PC-9 (cell line): Measurements from ENCODE around the gene SIK3. TPM values are rescaled to one million over a fixed set of nuclear protein-coding genes. Genes with fewer than 3 reads are reported as not detected.
"Not testable (repeated sequence)": the region's sequence is repeated elsewhere in the genome, so short reads cannot be mapped to it uniquely, and the experiment has no call there.

ENCODE experiments used
- BruUV-seq: library from RNA; stranded (reverse); fragments of 400-500 nt; replicated peaks from 2 replicates; lab custom pipeline; 2021; lab: Mats Ljungman, UMichigan
- CTCF ChIA-PET: fragments of 300-600 bp; sonication (Branson Sonifier 250); formaldehyde crosslinking; loops from one replicate; lab custom pipeline; 2022; ENCODE audit warnings: antibody characterized with exemption; lab: Charles Lee
- POLR2A ChIA-PET: fragments of 300-600 bp; sonication (Branson Sonifier 250); formaldehyde crosslinking; loops from one replicate; lab custom pipeline; 2022; ENCODE audit warnings: antibody characterized with exemption; ENCODE audit not compliant: unreplicated experiment; lab: Charles Lee
- DNase-seq, 2 experiments: peaks; one replicate each; pipeline versions ENCODE4 v3.0.0 to v3.0.0-alpha.2; 2015 to 2022; ENCODE audit warnings: mixed read lengths in 1 of 2
- H2AFZ ChIP-seq: fragments of 200-600 bp; sonication (generic); 2 replicates; pipeline ENCODE4 v1.8.1; 2017; ENCODE audit warnings: antibody characterized with exemption
- H3F3A ChIP-seq: fragments of 200-600 bp; sonication (generic); 2 replicates; pipeline ENCODE4 v1.8.1; 2017; ENCODE audit warnings: antibody characterized with exemption, mild to moderate bottlenecking, low read depth; ENCODE audit not compliant: insufficient read depth
- H3K27ac ChIP-seq: fragments of 200-600 bp; sonication (generic); 2 replicates; pipeline ENCODE4 v1.6.1; 2016; ENCODE audit warnings: mixed run types
- H3K27me3 ChIP-seq: fragments of 200-600 bp; sonication (generic); 2 replicates; pipeline ENCODE4 v1.6.1; 2016; ENCODE audit warnings: low read depth, mixed run types; ENCODE audit not compliant: insufficient read depth
- H3K36me3 ChIP-seq: fragments of 200-600 bp; sonication (generic); 2 replicates; pipeline ENCODE4 v1.6.1; 2016; ENCODE audit warnings: low read depth, mixed run types
- H3K4me1 ChIP-seq: fragments of 200-600 bp; sonication (generic); replicated peaks from 2 replicates; pipeline ENCODE4 v1.6.1; 2016; ENCODE audit warnings: mixed run types; ENCODE audit not compliant: insufficient read depth
- H3K4me2 ChIP-seq: fragments of 200-600 bp; sonication (generic); 2 replicates; pipeline ENCODE4 v1.6.1; 2017; ENCODE audit warnings: mixed run types
- H3K4me3 ChIP-seq: fragments of 200-600 bp; sonication (generic); 2 replicates; pipeline ENCODE4 v1.6.1; 2016; ENCODE audit warnings: mixed run types
- H3K79me2 ChIP-seq: fragments of 200-600 bp; sonication (generic); 2 replicates; pipeline ENCODE4 v1.6.1; 2017; ENCODE audit warnings: low read depth, mixed run types
- H3K9me2 ChIP-seq: fragments of 200-600 bp; sonication (generic); 2 replicates; pipeline ENCODE4 v1.8.1; 2017; ENCODE audit warnings: mild to moderate bottlenecking; ENCODE audit not compliant: insufficient read depth
- H3K9me3 ChIP-seq: fragments of 200-600 bp; sonication (generic); 2 replicates; pipeline ENCODE4 v1.8.1; 2016; ENCODE audit warnings: low read depth; ENCODE audit not compliant: insufficient read depth
- H4K20me1 ChIP-seq: fragments of 200-600 bp; sonication (generic); 2 replicates; pipeline ENCODE4 v1.8.1; 2017; ENCODE audit not compliant: insufficient read depth
- EZH2 ChIP-seq: fragments of 200-600 bp; sonication (generic); IDR thresholded peaks from 2 replicates; pipeline ENCODE4 v1.8.0; 2017; ENCODE audit warnings: antibody characterized with exemption, low read depth
- intact Hi-C: fragments of 100-400 bp; cut with micrococcal nuclease; formaldehyde crosslinking; loops from one replicate; pipeline ENCODE4 v1.10.0; 2022; ENCODE audit not compliant: unreplicated experiment
- total RNA-seq: library from RNA; stranded (reverse); gene quantifications from 2 replicates; pipeline ENCODE4 v1.2.3, GENCODE V29; 2021
- TF ChIP-seq, protein P1 (sequence below): fragments of 200-600 bp; sonication (generic); conservative IDR thresholded peaks from 2 replicates; pipeline ENCODE4 v1.6.1; 2017; ENCODE audit warnings: mixed run types, antibody characterized with exemption, mild to moderate bottlenecking, moderate library complexity

The SIK3 gene
- total RNA-seq, 1 experiment from 2014 or later: 30.2 TPM

GRCh38 chr11:117037279-117037974, 60.8 kb downstream of the SIK3 start:
- Histone ChIP-seq H3K36me3 (no peaks in the 10 kb centered on the region), H3K4me1 (peaks cover 17% of the 10 kb centered on the region), H3K4me2 (no peak overlapping the region), H2AFZ (no peak overlapping the region), H4K20me1 (peaks cover 11% of the 10 kb centered on the region; the same call in 1 of the 2 replicates), H3K9me3 (no peaks in the 10 kb centered on the region), H3F3A (peaks cover 13% of the 10 kb centered on the region; the same call in 1 of the 2 replicates), H3K79me2 (peaks cover 30% of the 10 kb centered on the region), H3K27me3 (no peaks in the 10 kb centered on the region), H3K9me2 (no peaks in the 10 kb centered on the region), H3K4me3 (no peak overlapping the region), H3K27ac (no peak overlapping the region)
- ChIA-PET POLR2A (no interaction called here), CTCF (no interaction called here)
- no peak for DNase-seq
- no TSS peak for BruUV-seq
- intact Hi-C loops: no loop called here
- TF ChIP-seq, protein P1, sequence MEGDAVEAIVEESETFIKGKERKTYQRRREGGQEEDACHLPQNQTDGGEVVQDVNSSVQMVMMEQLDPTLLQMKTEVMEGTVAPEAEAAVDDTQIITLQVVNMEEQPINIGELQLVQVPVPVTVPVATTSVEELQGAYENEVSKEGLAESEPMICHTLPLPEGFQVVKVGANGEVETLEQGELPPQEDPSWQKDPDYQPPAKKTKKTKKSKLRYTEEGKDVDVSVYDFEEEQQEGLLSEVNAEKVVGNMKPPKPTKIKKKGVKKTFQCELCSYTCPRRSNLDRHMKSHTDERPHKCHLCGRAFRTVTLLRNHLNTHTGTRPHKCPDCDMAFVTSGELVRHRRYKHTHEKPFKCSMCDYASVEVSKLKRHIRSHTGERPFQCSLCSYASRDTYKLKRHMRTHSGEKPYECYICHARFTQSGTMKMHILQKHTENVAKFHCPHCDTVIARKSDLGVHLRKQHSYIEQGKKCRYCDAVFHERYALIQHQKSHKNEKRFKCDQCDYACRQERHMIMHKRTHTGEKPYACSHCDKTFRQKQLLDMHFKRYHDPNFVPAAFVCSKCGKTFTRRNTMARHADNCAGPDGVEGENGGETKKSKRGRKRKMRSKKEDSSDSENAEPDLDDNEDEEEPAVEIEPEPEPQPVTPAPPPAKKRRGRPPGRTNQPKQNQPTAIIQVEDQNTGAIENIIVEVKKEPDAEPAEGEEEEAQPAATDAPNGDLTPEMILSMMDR: no peak
- no peak for TF ChIP-seq EZH2

GRCh38 chr11:117034901-117035300, 63.3 kb downstream of the SIK3 start:
- BruUV-seq: no TSS peak
- no peaks in the 10 kb centered on the region for H3K9me2 ChIP-seq
- no peak for DNase-seq
- ChIA-PET CTCF (no interaction called here), POLR2A (no interaction called here)
- no peaks in the 10 kb centered on the region for H3K36me3 ChIP-seq
- intact Hi-C loops: no loop called here
- H3K9me3 ChIP-seq: no peaks in the 10 kb centered on the region
- H4K20me1 ChIP-seq: peaks cover 11% of the 10 kb centered on the region; the same call in 1 of the 2 replicates
- peaks cover 13% of the 10 kb centered on the region; the same call in 1 of the 2 replicates for H3F3A ChIP-seq
- H3K4me1 ChIP-seq: peaks cover 10% of the 10 kb centered on the region
- H3K4me3 ChIP-seq: no peak overlapping the region
- no peak for TF ChIP-seq EZH2
- TF ChIP-seq, protein P1: no peak
- peaks cover 21% of the 10 kb centered on the region; the same call in 1 of the 2 replicates for H3K79me2 ChIP-seq
- no peak overlapping the region for H3K27ac ChIP-seq
- no peak overlapping the region for H3K4me2 ChIP-seq
- H3K27me3 ChIP-seq: no peaks in the 10 kb centered on the region
- no peak overlapping the region for H2AFZ ChIP-seq

- POLR2A ChIA-PET: interaction anchor here (0.6 to 0.7 kb wide), 3 partner anchors 40 to 290 kb away, joined by 3 read pairs; no protein-coding TSS in a partner anchor
- peaks cover 44% of the 10 kb centered on the region for H3F3A ChIP-seq
- no peaks in the 10 kb centered on the region for H3K27me3 ChIP-seq
- TF ChIP-seq EZH2: no peak
- TF ChIP-seq, protein P1: no peak
- no peaks in the 10 kb centered on the region for H3K9me3 ChIP-seq
- H3K4me3 ChIP-seq: no peak overlapping the region; the same call in 1 of the 2 replicates
- peaks cover 46% of the 10 kb centered on the region for H3K4me1 ChIP-seq
- intact Hi-C loops: loop anchor here (5.0 kb wide), 1 partner anchor 71 kb away; the partner anchor contains the start of gene SIK3
- peak in 1 of 2 experiments; percentile 93 for DNase-seq
- peak overlapping the region; percentile 73 for H3K27ac ChIP-seq
- no peaks in the 10 kb centered on the region for H3K9me2 ChIP-seq
- no peaks in the 10 kb centered on the region for H3K36me3 ChIP-seq
- H3K79me2 ChIP-seq: peaks cover 64% of the 10 kb centered on the region
- CTCF ChIA-PET: interaction anchor here (0.6 kb wide), 1 partner anchor 1147 kb away, joined by 3 read pairs; no protein-coding TSS in a partner anchor
- no TSS peak for BruUV-seq
- H4K20me1 ChIP-seq: no peaks in the 10 kb centered on the region
- peak overlapping the region; percentile 60 for H3K4me2 ChIP-seq
- no peak overlapping the region for H2AFZ ChIP-seq
These were observed 71.5 kb downstream of the SIK3 start for GRCh38 chr11:117026593-117027330.

DNA sequence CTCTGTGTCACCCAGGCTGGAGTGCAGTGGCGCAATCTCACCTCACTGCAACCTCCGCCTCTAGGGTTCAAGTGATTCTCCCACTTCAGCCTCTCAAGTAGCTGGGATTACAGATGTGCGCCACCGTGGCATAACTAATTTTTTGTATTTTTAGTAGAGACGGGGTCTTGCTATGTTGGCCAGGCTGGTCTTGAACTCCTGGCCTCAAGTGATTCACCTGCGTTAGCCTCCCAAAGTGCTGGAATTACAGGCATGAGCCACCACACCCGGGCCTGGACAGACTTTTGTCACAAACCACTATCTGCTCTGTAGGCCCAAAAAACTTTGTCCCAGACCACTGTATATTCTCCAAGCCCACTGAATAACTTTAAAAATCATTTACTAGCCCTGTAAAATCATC, 74.5 kb downstream of the SIK3 start:
- H3K9me2 ChIP-seq, DNase-seq, POLR2A ChIA-PET, CTCF ChIA-PET, BruUV-seq, H3K4me2 ChIP-seq, H4K20me1 ChIP-seq, H2AFZ ChIP-seq, H3K4me3 ChIP-seq, H3K9me3 ChIP-seq, H3K27me3 ChIP-seq, H3K36me3 ChIP-seq, intact Hi-C loops: not testable (repeated sequence)
- Histone ChIP-seq H3K79me2 (peaks cover 73% of the 10 kb centered on the region), H3K4me1 (peaks cover 46% of the 10 kb centered on the region), H3K27ac (0 out of 2 replicates have a peak overlapping the region, but pooled peaks have one; percentile 73), H3F3A (peaks cover 44% of the 10 kb centered on the region)
